Gastroesophageal sphincter (tissue), 3 donors: ENCODE data around the gene ARHGAP23.

Experiments
- CTCF ChIP-seq, 4 experiments: fragments of 200-600 bp in 2 of 4; fragments of 450-650 bp in 2 of 4; sonication (generic) in 1 of 4; IDR thresholded peaks; one replicate each; pipeline ENCODE4 v1.5.1; 2017 to 2019; ENCODE audit warnings: antibody characterized with exemption in 4 of 4, mild to moderate bottlenecking in 2 of 4, moderate library complexity in 2 of 4
- POLR2A ChIP-seq, 2 donors: fragments of 450-650 bp; IDR thresholded peaks; one replicate each; pipeline ENCODE4 v1.6.1; 2017; ENCODE audit warnings: antibody characterized with exemption in 2 of 2, mild to moderate bottlenecking in 2 of 2, moderate library complexity in 1 of 2
- POLR2AphosphoS5 ChIP-seq: sonication (generic); formaldehyde crosslinking; IDR thresholded peaks from one replicate; pipeline ENCODE4 v1.6.1; 2017; ENCODE audit warnings: antibody characterized with exemption

- TF ChIP-seq POLR2A (IDR thresholded peaks at IDR 0.05) (no peak), CTCF (IDR thresholded peaks at IDR 0.05) (no peak), POLR2AphosphoS5 (no peak)
Measured at GRCh38 chr17:38549285-38549684, 121.0 kb downstream of the ARHGAP23 start.
